ENCODE measurements around the gene HSPA12B. TPM values are rescaled to one million over a fixed set of nuclear protein-coding genes. Genes with fewer than 3 reads are reported as not detected.

Gene HSPA12B
- total RNA-seq, 1 experiment from 2014 or later = 2.7 TPM

- no peak for DNase-seq
- H4K91ac ChIP-seq (ENCODE audit: insufficient read length, low read depth, low read length) = no peak overlapping the region
- H3K27ac ChIP-seq (ENCODE audit: insufficient read length, low read depth, low read length) = no peak overlapping the region
- no peak overlapping the region for H3K56ac ChIP-seq (ENCODE audit: insufficient read length, low read depth, low read length)
- peaks cover 0 to 4% (median 0%) of the 10 kb centered on the region in 3 experiments; a peak in 2 of 7 replicates for H3K36me3 Mint-ChIP-seq (ENCODE audit: insufficient read depth in 1 of 3, low read depth in 3 of 3)
- H3K14ac ChIP-seq (ENCODE audit: insufficient read depth, low read length) = no peak overlapping the region
- no peak overlapping the region for H2BK120ac ChIP-seq (ENCODE audit: low read depth, low read length, poor library complexity, severe bottlenecking)
- H2AFZ ChIP-seq (ENCODE audit: low read length) = no peak overlapping the region
- H4K20me1 ChIP-seq (ENCODE audit: control insufficient read depth, insufficient read depth, insufficient read length) = no peaks in the 10 kb centered on the region
- no peak overlapping the region for H2BK20ac ChIP-seq (ENCODE audit: low read depth, low read length, poor library complexity, severe bottlenecking)
- peaks cover 14% of the 10 kb centered on the region for H3K23me2 ChIP-seq (ENCODE audit: insufficient read length, low read depth, low read length, poor library complexity, severe bottlenecking)
- no peak overlapping the region for H2BK15ac ChIP-seq (ENCODE audit: low read depth, low read length)
- no peaks in the 10 kb centered on the region for H3K27me3 ChIP-seq (ENCODE audit: insufficient read depth, low read length)
- no peak overlapping the region for H4K8ac ChIP-seq (replicated peaks; ENCODE audit: insufficient read length, low read depth, low read length)
- WGBS (ENCODE audit: extremely low coverage, insufficient read length, low lambda C conversion rate) = no CpG with 5 or more reads among the region's 25 CpGs
- no peak overlapping the region for H3K23ac ChIP-seq (ENCODE audit: insufficient read length, low read depth, low read length)
- no peaks in the 10 kb centered on the region for H3K79me1 ChIP-seq (ENCODE audit: insufficient read depth, low read depth, low read length, poor library complexity, severe bottlenecking)
- TF ChIP-seq CTCF (conservative IDR thresholded peaks at IDR 0.05) = no peak
- no peaks in the 10 kb centered on the region for H3K9me3 Mint-ChIP-seq
- H3K79me2 ChIP-seq (ENCODE audit: insufficient read depth, low read length) = no peaks in the 10 kb centered on the region
- no peaks in the 10 kb centered on the region for H3K9me3 ChIP-seq (ENCODE audit: control insufficient read depth, low read depth, low read length)
- H3K4me3 Mint-ChIP-seq = peak overlapping the region; percentile 78 to 86
- no peak overlapping the region for H4K5ac ChIP-seq (ENCODE audit: insufficient read length, low read depth, low read length)
- no peak overlapping the region for H2BK5ac ChIP-seq (ENCODE audit: insufficient read length, low read length)
- H3K27ac Mint-ChIP-seq = no peak overlapping the region
- no peak overlapping the region for H3K9ac ChIP-seq (ENCODE audit: extremely low read depth, insufficient read length, low read length)
- peaks cover 34 to 38% of the 10 kb centered on the region in 2 experiments for H3K4me1 Mint-ChIP-seq
- no peak overlapping the region for H3K4ac ChIP-seq (ENCODE audit: low read depth, low read length)
- H3K27me3 Mint-ChIP-seq (ENCODE audit: low read depth) = peaks cover 26% of the 10 kb centered on the region
- no peak overlapping the region for H2BK12ac ChIP-seq (ENCODE audit: insufficient read length, low read depth, low read length)
- H3K4me2 ChIP-seq (ENCODE audit: insufficient read depth, insufficient read length, low read length) = peak overlapping the region; percentile 37
- no peak overlapping the region for H3T11ph ChIP-seq (ENCODE audit: low read length)
- H3K4me1 ChIP-seq (ENCODE audit: insufficient read depth, low read length) = no peaks in the 10 kb centered on the region; the same call in 1 of the 2 replicates
- no peak overlapping the region for H2AK5ac ChIP-seq (ENCODE audit: insufficient read length, low read length)
- no peak overlapping the region for H3K18ac ChIP-seq (ENCODE audit: insufficient read length, low read depth, low read length)
Measured at GRCh38 chr20:3794701-3795420, 62.4 kb downstream of the HSPA12B start.

All from H9 (cell line).